ENCODE results near the gene FAM13A.

DNA sequence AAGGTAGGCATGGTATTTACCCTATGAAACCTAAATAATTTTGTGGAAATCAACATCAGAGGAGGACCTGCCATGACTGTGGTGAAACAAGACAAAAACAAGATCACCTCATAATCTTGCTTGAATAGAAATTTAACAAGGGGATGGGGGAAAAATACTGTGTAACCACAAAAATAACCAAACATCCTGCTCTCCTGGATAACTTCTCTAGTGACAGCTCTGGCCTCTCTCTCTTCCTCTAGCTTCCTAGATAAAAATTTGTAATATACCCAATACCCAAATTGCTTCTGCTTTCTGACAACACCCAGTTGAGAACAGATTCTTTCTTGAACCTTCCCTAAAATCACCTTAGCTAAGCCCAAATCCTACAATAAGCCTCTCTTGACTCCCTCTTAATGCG, 42.5 kb upstream of the FAM13A start:
- TF ChIP-seq POLR2A (IDR thresholded peaks at IDR 0.05; ENCODE audit: low read depth, low read length) (no peak), TAF1 (IDR thresholded peaks at IDR 0.05; ENCODE audit: low read depth, low read length) (no peak), POLR2AphosphoS5 (IDR thresholded peaks at IDR 0.05; ENCODE audit: low read depth, low read length) (no peak), PAX5 (IDR thresholded peaks at IDR 0.05; ENCODE audit: insufficient read depth, low read length, severe bottlenecking) (no peak), SPI1 (IDR thresholded peaks at IDR 0.05; ENCODE audit: low read depth, low read length) (no peak), POU2F2 (IDR thresholded peaks at IDR 0.05; ENCODE audit: low read depth, low read length) (no peak)

Measured in GM12891 (cell line).